ENCODE results near the gene TSPAN11.

The TSPAN11 gene

DNA sequence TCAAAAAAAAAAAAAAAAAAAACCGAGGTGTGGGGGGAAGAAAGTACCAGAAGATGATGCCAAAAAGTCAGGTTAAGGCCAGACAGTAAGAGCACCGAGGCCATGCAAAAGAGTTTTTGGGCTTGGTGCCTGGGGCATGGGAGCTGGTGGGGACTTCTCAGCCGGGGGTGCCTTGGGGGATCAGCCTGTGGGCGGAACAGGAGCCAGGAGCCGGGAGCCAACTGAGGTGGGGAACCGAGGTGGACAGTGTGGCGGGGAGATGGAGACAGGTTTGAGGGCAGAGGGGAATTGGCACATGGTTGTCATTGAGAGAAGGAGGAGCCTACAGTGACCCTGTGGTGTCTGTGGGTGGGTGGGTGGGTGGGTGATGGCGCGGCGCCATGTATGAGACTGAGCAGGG, 33.2 kb downstream of the TSPAN11 start:
- DNase-seq (ENCODE audit: low spot score), result no peak

DNA sequence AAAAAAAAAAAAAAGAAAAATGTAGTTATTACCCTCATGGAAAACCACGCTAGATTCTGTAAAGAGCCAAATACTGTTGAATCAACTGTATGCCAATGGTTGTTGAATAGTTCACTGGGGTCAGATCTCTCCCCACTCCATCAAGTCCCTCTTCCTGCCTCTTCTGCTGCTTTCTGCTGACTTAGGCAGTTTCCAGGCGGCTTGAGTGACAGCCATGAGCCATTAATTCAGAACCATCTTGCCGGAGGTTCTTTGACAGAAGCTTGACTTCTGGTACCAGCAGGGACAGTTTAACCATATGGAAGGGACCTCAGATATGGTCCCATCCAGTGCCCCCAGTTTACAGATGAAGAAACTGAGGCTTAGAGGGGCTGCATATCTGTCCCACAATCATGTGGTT, 34.5 kb downstream of the TSPAN11 start:
- DNase-seq (ENCODE audit: low spot score), result no peak

DNA sequence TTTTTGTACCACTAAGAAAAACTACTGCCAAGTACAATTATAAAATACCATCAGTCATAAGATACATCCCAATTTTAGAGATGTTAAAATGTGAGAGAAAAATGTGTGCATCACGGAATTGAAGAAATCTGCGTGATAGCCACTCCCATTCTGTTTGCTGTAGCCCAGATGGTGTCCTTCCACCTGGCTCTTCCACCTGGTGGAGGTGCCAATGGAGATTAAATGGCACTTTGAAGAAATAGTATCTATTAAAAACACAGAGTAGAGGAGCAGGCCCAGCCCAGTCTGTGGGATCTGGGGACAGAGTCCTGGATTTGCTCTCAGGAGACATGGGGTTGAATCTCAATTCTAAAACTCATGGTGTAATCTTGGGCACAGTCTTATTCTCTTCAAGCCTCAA, 35.5 kb downstream of the TSPAN11 start:
- no peak for DNase-seq (ENCODE audit: low spot score)

DNA sequence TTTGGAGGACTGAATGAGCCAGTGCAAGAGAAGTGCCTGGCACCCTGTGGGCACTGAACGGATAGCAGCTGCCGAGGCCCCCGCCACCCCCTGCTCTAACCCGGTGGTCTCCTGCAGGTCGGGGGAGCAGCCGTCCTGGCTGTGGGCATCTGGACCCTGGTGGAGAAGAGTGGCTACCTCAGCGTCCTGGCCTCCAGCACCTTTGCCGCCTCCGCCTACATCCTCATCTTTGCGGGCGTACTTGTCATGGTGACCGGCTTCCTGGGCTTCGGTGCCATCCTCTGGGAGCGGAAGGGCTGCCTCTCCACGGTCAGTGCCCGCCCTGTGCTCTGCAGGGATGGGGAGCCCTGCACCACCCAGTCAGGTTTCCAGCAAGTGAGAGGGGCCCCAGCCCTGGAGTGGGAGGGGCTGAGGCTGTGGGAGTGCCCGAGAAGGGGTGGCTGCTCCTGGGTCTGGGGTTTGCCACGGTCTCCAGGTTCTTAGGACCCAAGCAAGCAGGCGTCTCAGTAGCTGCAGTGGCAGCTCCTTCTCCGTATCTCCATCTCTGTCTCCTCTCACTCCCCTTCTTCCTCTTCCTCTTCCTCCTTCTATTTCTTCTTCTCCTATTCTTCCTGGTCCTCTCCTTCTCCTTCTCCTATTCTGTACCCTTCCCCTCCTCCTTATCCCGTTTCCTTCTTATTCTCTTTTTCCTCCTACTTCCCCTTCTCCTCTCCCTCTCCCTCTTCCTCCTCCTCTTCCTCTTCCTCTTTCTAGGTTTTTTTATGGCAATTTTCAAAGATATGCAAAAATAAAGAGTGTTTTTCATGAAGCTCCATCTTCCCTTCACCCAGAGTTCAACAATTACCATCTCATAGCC, 37.4 kb downstream of the TSPAN11 start:
- DNase-seq (ENCODE audit: low spot score), result no peak

DNA sequence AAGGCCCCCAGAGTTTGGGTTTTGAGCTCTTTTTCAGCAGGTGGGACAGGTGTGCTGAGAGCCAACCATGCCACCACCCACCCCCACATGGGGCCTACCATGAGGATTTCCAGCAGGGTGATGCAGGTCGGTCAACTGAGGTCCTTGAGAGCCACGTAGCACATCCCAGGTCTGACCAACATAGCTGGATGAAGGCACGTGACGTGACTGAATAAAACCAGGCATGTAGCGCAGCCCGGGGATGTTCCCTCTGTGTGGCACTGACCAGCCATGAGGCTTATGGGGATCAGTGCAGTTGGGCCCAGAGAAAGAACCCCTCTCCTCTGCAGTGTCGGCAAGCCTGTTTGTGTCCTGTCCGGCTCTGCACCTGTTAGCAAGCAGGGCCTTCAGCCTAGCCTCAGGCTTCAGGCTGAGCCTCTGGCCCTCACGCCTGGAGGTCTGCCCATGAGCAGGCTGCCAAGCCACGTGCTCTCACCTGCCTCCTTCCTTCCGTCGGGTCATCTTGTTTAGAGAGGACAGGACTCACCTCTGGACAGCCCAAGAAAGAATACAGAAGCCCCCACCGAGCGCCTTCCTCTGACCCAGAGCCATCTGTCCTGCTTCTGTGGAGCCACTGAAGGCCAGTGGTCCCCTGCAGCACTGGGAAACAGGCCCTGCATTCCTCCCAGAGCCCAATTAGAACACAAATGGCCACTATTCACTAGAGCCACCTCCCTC, 38.5 kb downstream of the TSPAN11 start:
- no peak for DNase-seq (ENCODE audit: low spot score)

DNA sequence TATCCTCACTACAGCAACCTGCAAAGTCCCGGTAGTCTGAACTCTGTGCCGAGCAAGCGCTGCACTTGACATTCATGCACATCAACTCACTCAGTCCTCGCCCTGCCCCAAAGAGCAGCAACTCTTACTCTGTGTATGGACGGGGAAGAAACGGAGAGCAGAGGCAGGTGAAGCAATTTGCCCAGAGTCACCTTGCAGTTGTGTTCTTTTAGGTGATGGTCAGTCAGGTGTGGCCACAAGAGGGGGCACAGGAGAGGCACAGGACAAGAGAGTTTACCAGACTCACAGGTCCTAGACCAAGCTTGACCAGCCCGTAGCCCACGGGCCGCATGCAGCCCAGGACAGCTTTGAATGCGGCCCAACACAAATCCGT, 39.1 kb downstream of the TSPAN11 start:
- DNase-seq (ENCODE audit: low spot score), result no peak

DNA sequence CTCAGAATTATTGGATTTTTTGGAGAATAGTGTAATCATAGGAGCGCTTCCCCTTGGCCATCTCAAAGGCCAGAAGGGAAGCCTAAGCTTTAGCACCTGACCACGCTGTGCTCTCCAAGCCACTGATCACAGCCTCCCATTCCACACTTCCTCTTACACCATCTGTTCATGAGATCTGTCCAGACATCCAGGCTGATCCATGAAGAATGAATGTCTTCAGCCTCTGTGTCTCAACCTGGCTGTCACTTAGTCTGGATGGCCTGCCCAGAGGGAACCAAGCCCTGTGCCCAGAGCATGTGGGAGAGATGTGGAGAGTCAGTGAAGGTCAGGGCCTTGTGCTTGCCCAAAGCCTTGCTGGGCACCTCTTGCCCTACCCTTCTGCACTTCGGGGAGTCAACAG, 40.5 kb downstream of the TSPAN11 start:
- DNase-seq (ENCODE audit: low spot score), result no peak

DNA sequence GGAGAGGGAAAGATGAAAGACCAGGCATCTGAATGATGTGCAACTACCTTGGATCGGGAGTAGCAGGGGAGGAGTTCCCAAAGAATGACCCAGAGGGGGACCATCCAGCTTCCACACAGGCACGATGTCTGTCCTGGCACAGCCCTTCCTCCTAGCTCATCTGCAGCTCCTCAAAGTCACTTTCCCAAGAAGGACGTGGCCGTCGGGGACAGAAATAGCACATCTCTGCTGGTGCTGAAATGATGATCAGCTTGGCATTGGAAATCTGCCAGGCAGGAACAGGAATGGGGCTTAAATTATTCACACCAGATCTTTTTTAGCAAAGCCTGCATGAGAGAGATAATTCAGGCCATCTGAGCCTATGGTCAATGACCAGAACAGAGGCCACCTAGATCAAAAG, 41.7 kb downstream of the TSPAN11 start:
- DNase-seq (ENCODE audit: low spot score), result no peak

DNA sequence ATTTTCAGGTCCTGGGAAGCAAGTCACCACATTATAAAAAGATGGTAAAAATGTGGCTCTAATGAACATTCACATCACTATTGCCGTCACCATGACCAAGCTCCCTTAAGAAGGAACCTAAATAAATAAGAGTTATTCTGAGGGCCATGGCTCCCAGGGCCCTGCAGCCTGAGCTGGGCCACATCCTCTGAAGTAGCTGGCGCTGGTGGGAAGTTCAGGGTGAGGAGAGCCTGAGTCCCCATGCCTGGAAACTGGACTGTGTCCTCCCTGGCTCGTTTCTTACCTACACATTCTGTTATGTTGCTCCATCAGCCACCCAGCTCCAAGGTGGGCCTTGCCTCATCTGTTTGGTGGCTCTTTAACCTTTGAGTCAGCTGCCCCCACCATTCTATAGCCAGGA, 42.5 kb downstream of the TSPAN11 start:
- DNase-seq (ENCODE audit: low spot score), result no peak

DNA sequence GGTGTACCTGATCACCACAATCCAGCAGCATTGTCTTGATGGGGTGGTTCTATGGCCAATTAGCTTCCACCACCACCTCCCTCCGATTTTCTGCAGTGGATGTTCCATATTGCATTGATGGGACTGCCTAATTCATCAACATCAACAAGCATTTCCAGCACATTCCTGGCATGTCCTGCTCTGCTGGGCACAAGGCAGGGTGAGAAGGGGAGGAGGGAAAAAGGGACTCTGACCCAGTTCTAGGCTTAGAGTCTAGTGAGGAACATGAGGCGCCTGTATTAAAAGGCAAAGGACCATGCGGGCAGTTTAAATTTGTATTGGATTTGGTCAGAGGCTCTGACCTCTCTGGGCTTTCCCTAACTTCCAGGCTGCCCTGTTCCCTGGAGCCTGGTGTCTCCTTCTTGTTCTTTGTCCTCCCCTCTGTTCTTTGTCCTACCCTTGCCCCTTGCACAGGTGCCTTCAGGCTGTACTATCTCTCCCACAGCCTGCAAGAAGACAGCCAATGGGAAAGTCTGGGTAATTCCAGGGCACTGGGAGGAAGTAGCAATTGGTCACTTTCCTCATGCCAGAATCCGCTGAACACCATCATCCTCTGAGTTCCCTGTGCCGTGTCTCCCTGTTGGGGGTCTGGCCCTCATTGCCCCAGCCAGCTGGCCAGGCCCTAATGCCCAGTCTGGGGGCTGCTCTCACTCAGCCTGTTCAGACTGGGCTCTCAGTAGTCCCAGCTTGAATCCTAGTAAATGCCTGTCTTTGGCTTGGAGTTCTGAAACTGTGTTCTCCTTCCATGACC, 43.3 kb downstream of the TSPAN11 start:
- no peak for DNase-seq (ENCODE audit: low spot score)

DNA sequence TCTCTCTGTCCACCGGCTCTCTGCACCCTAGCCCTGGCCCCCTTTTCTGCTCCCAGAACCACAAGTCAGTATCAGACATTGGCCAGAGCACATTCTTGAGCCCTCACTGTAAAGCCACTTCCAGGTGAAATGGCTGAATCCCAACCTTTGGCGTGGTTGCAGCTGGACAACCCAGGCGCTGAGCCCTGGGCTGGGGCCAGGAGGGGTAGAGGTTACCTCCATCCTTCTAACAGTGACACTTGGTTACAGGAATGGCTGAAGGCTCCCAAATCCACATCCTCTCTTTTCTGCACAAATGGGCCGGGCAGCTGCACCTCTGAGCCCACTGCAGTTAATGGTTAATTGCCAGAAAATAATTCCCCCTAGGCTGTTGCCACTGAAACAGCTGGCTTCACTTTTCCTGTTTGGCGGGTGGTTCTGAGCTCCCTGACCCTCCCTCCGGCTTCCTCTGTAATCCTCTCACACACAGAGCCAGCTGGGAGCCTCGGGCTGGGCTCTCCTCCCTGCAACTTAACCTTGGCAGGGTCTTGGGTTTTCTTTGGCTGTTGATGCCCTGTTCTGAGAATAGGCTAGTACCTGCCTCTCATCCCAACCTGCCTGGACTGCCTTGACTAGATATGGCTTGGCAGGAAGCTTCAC, 44.1 kb downstream of the TSPAN11 start:
- no peak for DNase-seq (ENCODE audit: low spot score)

DNA sequence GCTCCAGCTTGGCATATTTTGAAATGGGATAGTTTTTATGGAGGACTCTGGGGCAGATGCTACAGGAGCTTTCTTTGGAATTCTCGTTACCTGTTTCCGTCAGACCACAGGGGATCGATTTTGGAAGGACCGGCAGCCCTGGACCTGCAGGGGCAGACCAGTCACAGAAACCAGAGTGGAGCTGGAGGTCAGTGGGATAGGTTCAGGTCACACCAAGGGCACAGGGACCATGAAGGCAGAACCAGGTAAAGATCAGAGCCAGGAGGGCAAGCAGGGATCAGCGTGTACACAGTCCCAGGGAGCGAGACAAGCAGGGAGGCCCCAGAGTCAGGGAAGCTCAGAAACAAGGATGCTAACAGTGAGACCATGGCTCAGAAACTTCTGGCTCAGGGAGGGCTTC, 45.5 kb downstream of the TSPAN11 start:
- DNase-seq (ENCODE audit: low spot score), result no peak

DNA sequence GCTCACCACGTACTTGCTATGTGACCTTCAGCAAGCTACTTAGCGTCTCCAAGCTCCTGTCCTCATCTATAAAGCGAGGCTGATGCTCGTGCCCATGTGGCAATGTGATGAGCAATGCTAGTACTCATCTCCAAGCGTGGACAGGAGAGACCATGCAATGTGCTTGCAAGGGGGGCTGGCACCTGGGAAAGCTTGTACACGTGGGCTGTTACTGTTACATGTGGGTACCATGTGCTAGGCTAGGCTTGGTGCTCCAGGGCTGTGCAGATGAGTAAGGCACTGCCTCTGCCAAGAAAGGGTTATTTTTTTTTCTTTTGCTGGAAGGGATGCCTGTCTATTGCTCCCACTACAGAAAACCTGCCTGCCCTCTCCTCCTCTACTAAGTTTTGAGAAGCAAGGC, 46.6 kb downstream of the TSPAN11 start:
- no peak for DNase-seq (ENCODE audit: low spot score)

DNA sequence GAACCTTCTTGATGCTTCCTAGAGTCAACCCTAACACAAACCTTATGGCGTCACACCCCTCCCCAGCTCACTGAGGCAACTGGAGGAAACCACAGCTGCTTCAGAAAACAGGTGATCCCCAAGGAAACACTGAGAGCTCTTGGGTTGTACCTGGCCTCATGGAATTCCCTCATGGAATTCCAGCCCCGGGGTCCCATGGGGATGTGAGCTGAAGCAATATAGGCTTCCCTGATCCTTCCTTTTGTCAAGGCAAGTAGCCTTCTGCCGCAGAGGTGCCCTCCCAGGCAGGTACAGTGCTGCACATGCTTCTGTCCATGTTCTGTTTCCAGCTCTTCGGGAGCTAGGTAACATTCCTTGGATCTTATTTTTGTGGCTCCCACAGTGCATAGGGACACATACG, 47.3 kb downstream of the TSPAN11 start:
- DNase-seq (ENCODE audit: low spot score), result no peak

DNA sequence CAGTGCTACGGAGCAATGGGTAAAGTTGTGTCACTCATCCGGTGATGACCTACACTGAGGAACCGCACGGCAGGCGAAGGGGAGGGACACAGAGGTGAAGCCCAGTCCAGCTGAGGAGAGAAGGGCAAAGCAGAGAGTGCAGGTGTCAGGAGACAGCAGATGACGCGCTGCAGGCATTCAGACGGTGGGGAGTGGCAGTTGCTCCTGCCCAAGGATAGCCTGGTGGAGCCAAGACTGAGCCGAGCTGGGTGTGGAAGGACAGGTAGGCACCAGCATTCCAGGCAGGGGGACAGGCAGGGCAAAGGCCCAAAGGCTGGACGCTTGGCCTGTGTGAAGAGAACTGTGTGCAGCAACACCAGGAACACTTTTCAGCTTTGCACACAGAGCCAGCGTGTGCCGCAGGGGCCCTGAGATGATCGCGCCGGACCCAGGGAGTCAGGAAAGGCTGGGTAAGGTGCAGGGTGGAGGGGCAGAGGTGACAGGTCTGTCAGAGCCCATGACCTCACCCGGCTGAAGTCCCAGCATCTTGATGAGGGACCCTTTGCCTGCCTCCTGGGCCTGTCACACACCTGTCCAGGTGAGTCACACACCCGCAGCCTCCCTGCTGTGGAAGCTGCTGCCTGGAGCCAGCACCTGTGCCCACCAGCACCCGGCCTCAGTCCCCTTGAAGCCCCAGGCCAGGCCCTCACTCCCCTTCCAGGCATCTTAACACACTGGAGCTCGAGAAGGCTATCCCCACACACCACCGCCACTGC, 48.4 kb downstream of the TSPAN11 start:
- no peak for DNase-seq (ENCODE audit: low spot score)

DNA sequence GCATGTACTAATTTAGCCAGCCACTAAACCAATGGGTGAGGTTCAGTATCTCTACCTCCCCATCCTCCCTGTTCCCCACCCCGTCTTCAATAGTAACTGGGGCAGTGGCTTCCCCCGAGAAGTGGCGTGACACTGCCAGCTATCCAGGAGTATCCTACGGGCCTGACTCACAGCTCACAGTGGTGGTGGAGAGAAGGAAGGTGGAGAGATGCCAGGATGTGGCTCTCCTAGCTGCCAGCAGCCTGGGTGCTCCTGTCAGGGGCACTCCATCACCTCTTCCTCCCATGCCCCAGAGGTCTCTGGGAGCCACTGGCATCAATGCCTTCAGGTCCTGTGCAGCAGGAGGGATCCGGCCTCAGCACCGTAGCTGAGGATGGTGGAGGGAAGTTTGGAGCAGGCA, 49.0 kb downstream of the TSPAN11 start:
- DNase-seq (ENCODE audit: low spot score), result no peak

DNA sequence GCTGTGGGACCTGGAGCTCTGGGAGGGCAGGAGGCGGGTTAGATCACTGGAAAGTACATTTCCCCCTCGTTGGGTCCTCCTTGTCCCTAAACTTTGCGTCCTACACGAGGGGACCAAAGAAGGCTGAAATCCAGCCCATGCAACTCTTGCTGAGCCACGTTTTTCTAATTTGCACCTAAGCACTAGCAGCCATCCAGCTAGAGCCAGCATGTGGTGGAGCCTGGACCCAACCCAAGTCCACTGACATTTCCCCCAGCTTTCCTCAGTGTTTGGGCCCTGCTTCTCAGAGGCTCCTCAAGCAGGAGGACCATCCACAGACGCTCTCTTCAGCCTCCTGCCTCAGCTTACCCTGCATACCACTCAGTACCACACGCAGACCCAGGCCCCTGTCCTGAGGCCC, 49.7 kb downstream of the TSPAN11 start:
- no peak for DNase-seq (ENCODE audit: low spot score)

DNA sequence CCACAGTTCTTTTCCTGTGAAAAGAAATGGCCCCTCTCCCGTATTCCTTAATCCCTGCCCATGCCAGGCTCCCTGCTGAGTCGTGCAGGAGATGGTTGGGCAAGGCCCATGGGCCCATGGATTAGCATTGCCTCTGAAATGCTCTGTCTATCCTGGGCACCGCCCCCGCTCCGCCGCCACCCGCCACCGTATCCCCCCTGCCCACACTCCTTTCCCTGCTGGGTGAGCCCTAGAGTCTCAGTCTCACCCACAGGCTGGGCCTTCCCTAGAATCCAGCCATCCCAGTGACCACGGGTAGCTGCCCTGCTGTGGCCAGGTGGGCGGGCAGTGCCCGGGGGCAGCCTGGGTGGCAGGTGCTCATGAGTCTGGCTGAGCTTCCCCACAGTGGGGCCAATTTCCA, 50.6 kb downstream of the TSPAN11 start:
- DNase-seq (ENCODE audit: low spot score), result no peak

DNA sequence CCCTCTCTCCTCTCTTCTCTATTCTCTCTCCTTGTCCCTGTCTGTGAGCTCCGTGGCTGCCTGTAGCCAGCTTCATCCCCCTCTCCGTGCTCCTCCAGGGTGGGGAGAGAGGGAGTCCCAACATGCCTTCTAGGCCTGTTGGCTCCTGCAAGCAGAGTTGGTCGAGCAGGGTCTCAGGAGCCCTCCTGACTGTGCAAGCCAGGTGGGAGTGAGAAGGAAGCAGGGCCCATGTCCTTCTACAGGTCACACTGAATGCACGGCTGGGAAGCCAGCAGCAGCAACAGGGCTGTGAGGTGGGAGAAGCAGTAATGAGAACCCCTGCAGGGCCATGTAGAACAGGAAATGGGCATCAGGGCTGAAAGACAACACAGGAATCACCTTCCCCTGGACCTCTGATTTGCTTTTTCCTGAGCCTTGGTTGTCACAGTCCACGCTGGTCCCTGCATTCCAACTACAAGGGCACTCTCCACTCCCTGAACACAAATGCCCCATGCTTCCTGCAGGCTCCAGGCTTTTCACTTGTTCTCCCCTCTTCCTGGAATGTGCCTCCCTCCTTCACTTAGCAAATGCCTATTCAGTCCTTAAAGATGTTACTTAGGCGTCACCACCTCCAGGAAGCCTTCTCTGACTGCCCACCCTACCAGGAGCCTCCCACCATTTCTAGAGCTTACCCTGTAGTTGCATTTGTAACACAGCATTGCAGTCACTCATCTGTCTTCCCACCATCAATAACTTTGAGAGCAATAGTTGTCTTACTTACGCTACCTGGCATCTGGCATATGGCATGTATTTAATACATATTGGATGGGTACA, 51.2 kb downstream of the TSPAN11 start:
- DNase-seq (ENCODE audit: low spot score), result no peak

DNA sequence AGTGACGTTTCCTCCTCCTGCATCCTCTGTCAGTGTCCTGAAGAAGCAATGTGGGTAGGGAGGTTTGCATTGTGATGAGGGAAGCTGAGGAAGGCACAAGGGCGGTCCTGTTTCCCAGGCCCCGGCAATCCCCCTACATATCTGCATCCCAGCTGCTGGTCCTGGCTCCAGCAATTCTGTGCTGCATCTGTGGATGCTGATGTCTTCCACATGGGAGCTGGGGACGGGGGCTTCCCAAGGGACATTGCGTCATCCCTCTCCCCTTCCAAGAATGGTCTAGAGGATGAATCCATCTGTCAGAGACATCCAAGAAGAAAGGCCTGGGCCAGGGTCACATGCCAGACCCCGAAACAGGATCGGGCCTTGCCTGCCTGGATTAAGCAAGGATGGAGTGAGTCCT, 52.1 kb downstream of the TSPAN11 start:
- no peak for DNase-seq (ENCODE audit: low spot score)

All from hematopoietic multipotent progenitor cell treated with erythropoietin and hydrocortisone succinate and interleukin-3 and kit ligand, for 15 days (in vitro differentiated cells).